ENCODE measurements around the gene GPR55.

The GPR55 gene

GRCh38 chr2:230955163-230955737, 30.2 kb upstream of the GPR55 start:
- no peak for TF ChIP-seq CTCF (IDR thresholded peaks at IDR 0.05; ENCODE audit: insufficient read depth, low read depth, low read length, missing control alignments)
- DNase-seq (ENCODE audit: low read depth): peak; percentile 52
- no peak overlapping the region for H3K4me3 ChIP-seq (ENCODE audit: low read depth, low read length)

GRCh38 chr2:230954746-230955145, 29.7 kb upstream of the GPR55 start:
- TF ChIP-seq CTCF (IDR thresholded peaks at IDR 0.05; ENCODE audit: insufficient read depth, low read depth, low read length, missing control alignments): no peak
- no peak overlapping the region for H3K4me3 ChIP-seq (ENCODE audit: low read depth, low read length)
- no peak for DNase-seq (ENCODE audit: low read depth)

- no peak for TF ChIP-seq CTCF (IDR thresholded peaks at IDR 0.05; ENCODE audit: insufficient read depth, low read depth, low read length, missing control alignments)
- peak; percentile 89 for DNase-seq (ENCODE audit: low read depth)
- peak overlapping the region; percentile 26 for H3K4me3 ChIP-seq (ENCODE audit: low read depth, low read length)
These were observed 28.8 kb upstream of the GPR55 start for GRCh38 chr2:230953845-230954244.

- no peak overlapping the region for H3K4me3 ChIP-seq (ENCODE audit: low read depth, low read length)
- TF ChIP-seq CTCF (IDR thresholded peaks at IDR 0.05; ENCODE audit: insufficient read depth, low read depth, low read length, missing control alignments): no peak
- DNase-seq (ENCODE audit: low read depth): no peak
These were observed 27.3 kb upstream of the GPR55 start for GRCh38 chr2:230952226-230952956.

- H3K4me3 ChIP-seq (ENCODE audit: low read depth, low read length): peak overlapping the region; percentile 66
- DNase-seq (ENCODE audit: low read depth): peak; percentile 54
- no peak for TF ChIP-seq CTCF (IDR thresholded peaks at IDR 0.05; ENCODE audit: insufficient read depth, low read depth, low read length, missing control alignments)
These were observed 26.4 kb upstream of the GPR55 start for GRCh38 chr2:230951396-230951795.

- peak overlapping the region; percentile 66 for H3K4me3 ChIP-seq (ENCODE audit: low read depth, low read length)
- TF ChIP-seq CTCF (IDR thresholded peaks at IDR 0.05; ENCODE audit: insufficient read depth, low read depth, low read length, missing control alignments): no peak
- no peak for DNase-seq (ENCODE audit: low read depth)
These were observed 25.9 kb upstream of the GPR55 start for GRCh38 chr2:230950874-230951339.

Measured in GM12865 (cell line).